ENCODE results near the gene DPP10.

DNA sequence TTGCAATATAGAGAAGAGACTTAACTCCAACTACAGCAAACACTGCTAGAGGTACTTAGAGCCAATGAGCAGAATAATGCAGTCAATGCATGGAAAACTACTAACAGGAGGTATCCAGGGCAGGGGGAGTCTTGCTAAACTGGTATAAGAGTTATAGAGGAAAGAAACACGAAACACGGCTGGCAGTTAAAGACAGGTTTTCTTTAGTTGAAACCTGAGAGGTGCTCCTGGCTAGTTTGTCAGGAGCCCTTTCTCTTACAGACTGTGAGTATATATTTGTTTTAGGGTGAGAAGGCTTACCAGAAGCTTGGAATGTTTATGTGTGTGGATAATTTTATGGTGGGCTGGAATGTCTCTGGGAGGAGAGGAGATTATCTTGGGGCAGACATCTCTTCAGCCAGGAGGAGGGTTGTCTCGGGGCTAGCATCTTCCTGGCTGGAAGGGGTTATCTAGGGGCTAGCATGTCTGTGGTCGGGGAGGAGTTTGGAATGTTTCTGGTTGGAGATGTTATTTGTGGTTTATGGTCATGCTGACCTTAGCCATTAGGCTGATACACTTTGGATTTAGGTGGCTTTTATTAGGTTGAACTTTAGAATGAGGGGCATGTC lies 1048.8 kb downstream of the DPP10 start:
- TF ChIP-seq, protein P1, sequence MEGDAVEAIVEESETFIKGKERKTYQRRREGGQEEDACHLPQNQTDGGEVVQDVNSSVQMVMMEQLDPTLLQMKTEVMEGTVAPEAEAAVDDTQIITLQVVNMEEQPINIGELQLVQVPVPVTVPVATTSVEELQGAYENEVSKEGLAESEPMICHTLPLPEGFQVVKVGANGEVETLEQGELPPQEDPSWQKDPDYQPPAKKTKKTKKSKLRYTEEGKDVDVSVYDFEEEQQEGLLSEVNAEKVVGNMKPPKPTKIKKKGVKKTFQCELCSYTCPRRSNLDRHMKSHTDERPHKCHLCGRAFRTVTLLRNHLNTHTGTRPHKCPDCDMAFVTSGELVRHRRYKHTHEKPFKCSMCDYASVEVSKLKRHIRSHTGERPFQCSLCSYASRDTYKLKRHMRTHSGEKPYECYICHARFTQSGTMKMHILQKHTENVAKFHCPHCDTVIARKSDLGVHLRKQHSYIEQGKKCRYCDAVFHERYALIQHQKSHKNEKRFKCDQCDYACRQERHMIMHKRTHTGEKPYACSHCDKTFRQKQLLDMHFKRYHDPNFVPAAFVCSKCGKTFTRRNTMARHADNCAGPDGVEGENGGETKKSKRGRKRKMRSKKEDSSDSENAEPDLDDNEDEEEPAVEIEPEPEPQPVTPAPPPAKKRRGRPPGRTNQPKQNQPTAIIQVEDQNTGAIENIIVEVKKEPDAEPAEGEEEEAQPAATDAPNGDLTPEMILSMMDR (IDR thresholded peaks at IDR 0.05) = no peak
- TF ChIP-seq ZFX (IDR thresholded peaks at IDR 0.05; ENCODE audit: borderline replicate concordance) = no peak

Measured in 22Rv1 (cell line).